ENCODE data around the gene HIC2. TPM values are rescaled to one million over a fixed set of nuclear protein-coding genes. Genes with fewer than 3 reads are reported as not detected.

The HIC2 gene
- 3.8 and 4.4 TPM in 2 replicates for total RNA-seq

GRCh38 chr22:21417227-21417746, at the start of gene HIC2:
Gene HIC2, plus strand, starts transcription at chr22:21417371. Its CDS starts 25,461 bp downstream, at chr22:21442832.

GRCh38 chr22:21383701-21384467, 33.3 kb upstream of the HIC2 start, which contains the start of gene RIMBP3B:
Gene RIMBP3B, plus strand, starts transcription at chr22:21383751. Its CDS starts 108 bp downstream, at chr22:21383859.

GRCh38 chr22:21467337-21468193, 50.4 kb downstream of the HIC2 start, which contains the start of gene TMEM191C:
Gene TMEM191C, plus strand, starts transcription at chr22:21467387. Its CDS starts 73 bp downstream, at chr22:21467460.

Other genes with a start within 250 kb of the HIC2 start
- gene RIMBP3B, start 33.6 kb upstream of the HIC2 start, total RNA-seq = 0.17 TPM in 1 of 2 replicates, not detected in the other
- gene TMEM191C, start 50.0 kb downstream of the HIC2 start, total RNA-seq = 1.0 and 1.8 TPM in 2 replicates
- 0.15 and 0.66 TPM in 2 replicates for gene RIMBP3C, start 134.1 kb downstream of the HIC2 start, total RNA-seq
- 33.6 and 38.0 TPM in 2 replicates for gene UBE2L3, start 150.3 kb downstream of the HIC2 start, total RNA-seq
- 11.8 and 14.2 TPM in 2 replicates for gene YDJC, start 212.7 kb downstream of the HIC2 start, total RNA-seq
- gene CCDC116, start 215.4 kb downstream of the HIC2 start, total RNA-seq = 0.15 and 0.17 TPM in 2 replicates
- gene SDF2L1, start 224.9 kb downstream of the HIC2 start, total RNA-seq = 18.5 and 30.7 TPM in 2 replicates
- 24.0 and 28.5 TPM in 2 replicates for gene PPIL2, start 248.6 kb downstream of the HIC2 start, total RNA-seq